Ascending aorta (tissue), 2 donors: ENCODE results near the gene RAB1A. TPM values are rescaled to one million over a fixed set of nuclear protein-coding genes. Genes with fewer than 3 reads are reported as not detected.

ENCODE experiments used
- DNase-seq, 2 donors: peaks; one replicate each; pipeline ENCODE4 v3.0.0-alpha.2; 2019; ENCODE audit warnings: low spot score in 2 of 2
- H3K27ac ChIP-seq, 2 donors: fragments of 200-600 bp; sonication (generic); one replicate each; pipeline ENCODE4 v1.5.1; 2016 to 2017; ENCODE audit warnings: mild to moderate bottlenecking in 1 of 2
- H3K27me3 ChIP-seq: fragments of 200-600 bp; sonication (generic); one replicate; pipeline ENCODE4 v1.5.1; 2017
- H3K36me3 ChIP-seq, 2 donors: fragments of 200-600 bp; sonication (generic); one replicate each; pipeline ENCODE4 v1.5.1; 2016
- H3K4me1 ChIP-seq, 2 donors: fragments of 200-600 bp; sonication (generic); one replicate each; pipeline ENCODE4 v1.5.1; 2016 to 2017; ENCODE audit warnings: mild to moderate bottlenecking in 1 of 2
- H3K4me3 ChIP-seq, 2 donors: fragments of 200-600 bp; sonication (generic); one replicate each; pipeline ENCODE4 v1.5.1; 2016 to 2017; ENCODE audit warnings: mild to moderate bottlenecking in 1 of 2
- H3K9me3 ChIP-seq, 2 donors: fragments of 200-600 bp; sonication (generic); one replicate each; pipeline ENCODE4 v1.5.1; 2016
- intact Hi-C: fragments of 100-400 bp; cut with DNase I; formaldehyde crosslinking; loops from one replicate; pipeline ENCODE4 v1.15.1; 2023
- total RNA-seq: library from RNA; depleted of rRNA; stranded (reverse); fragments of >200 nt; gene quantifications from one replicate; pipeline ENCODE4 v1.1.0, GENCODE V29; 2016
- TF ChIP-seq, protein P1 (sequence below), 3 experiments: fragments of 200-600 bp in 2 of 3; fragments of 450-650 bp in 1 of 3; sonication (generic) in 2 of 3; IDR thresholded peaks; one replicate each; pipeline ENCODE4 v1.5.1; 2016 to 2019; ENCODE audit warnings: antibody characterized with exemption in 3 of 3, mild to moderate bottlenecking in 1 of 3, moderate library complexity in 1 of 3

RAB1A gene
- total RNA-seq, 1 donor from 2014 or later: 56.4 TPM

DNA sequence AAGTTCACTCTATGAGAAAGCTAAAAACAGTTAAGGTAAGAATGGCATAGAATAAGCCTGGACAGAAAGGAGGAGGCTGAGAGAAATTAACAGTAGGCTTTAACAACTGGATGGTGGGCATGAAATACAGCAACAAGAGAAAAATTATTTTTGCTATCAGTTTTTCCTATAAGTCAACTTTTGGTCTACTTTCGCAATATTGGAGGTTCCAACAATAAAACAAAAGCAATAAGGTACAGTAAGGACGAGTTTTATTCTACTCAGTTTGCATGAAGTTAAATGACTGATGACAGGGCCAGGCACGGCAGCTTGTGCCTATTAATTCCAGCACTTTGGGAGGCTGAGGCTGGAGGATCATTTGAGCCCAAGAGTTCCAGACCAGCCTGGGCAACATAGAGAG is 17.3 kb downstream of the RAB1A start:
- Histone ChIP-seq H3K36me3 (no peaks in the 10 kb centered on the region), H3K4me1 (peaks cover 0 to 27% of the 10 kb centered on the region in 2 donors)
- TF ChIP-seq, protein P1, sequence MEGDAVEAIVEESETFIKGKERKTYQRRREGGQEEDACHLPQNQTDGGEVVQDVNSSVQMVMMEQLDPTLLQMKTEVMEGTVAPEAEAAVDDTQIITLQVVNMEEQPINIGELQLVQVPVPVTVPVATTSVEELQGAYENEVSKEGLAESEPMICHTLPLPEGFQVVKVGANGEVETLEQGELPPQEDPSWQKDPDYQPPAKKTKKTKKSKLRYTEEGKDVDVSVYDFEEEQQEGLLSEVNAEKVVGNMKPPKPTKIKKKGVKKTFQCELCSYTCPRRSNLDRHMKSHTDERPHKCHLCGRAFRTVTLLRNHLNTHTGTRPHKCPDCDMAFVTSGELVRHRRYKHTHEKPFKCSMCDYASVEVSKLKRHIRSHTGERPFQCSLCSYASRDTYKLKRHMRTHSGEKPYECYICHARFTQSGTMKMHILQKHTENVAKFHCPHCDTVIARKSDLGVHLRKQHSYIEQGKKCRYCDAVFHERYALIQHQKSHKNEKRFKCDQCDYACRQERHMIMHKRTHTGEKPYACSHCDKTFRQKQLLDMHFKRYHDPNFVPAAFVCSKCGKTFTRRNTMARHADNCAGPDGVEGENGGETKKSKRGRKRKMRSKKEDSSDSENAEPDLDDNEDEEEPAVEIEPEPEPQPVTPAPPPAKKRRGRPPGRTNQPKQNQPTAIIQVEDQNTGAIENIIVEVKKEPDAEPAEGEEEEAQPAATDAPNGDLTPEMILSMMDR (IDR thresholded peaks at IDR 0.05): no peak

DNA sequence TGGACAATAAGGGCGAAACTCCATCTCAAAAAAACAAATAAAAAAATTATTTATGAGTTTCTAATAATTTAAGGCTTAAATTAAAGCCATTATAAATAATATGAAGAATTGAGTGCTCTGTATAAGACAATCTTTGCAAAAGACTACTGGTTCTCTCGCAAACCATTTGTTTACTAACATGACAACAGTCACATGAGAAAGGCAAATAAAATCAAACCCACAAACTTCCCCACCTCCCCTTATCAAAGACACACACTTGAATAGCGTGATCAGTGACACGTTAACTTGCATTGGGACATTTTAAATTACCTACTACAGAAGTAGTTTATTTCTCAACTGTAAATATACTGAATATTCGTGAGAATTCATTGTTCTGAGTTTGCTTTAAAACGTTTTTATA is 21.1 kb downstream of the RAB1A start:
- intact Hi-C loops: no loop called here
- Histone ChIP-seq H3K4me1 (peaks cover 0 to 12% of the 10 kb centered on the region in 2 donors), H3K36me3 (no peaks in the 10 kb centered on the region), H3K27ac (no peak overlapping the region), H3K9me3 (no peaks in the 10 kb centered on the region), H3K27me3 (no peaks in the 10 kb centered on the region), H3K4me3 (no peak overlapping the region)
- TF ChIP-seq, protein P1 (IDR thresholded peaks at IDR 0.05): no peak
- DNase-seq: no peak

More for the DNA sequence above, 17.3 kb downstream of the RAB1A start:
- Histone ChIP-seq H3K9me3 (no peaks in the 10 kb centered on the region), H3K4me3 (no peak overlapping the region), H3K27me3 (no peaks in the 10 kb centered on the region), H3K27ac (no peak overlapping the region)
- DNase-seq: no peak
- intact Hi-C loops: no loop called here

DNA sequence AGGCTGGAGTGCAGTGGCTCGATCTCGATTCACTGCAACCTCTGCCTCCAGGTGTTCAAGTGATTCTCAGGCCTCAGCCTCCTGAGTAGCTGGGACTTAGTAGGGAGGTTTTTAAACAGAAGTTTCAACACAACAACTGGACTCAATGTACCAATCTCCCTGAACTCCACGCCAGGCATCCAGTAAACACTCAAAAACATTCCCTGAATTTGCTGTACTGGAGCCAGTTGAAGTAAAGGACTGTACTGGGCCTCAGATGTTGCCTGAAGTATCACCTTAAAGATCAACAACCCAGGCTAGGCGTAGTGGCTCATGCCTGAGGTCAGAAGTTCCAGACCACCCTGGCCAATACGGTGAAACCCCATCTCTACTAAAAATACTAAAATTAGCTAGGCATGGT is 22.4 kb downstream of the RAB1A start:
- H3K27ac ChIP-seq: no peak overlapping the region
- no peak for DNase-seq
- peaks cover 0 to 5% of the 10 kb centered on the region in 2 donors for H3K36me3 ChIP-seq
- intact Hi-C loops: loop anchor here (2.0 kb wide), 1 partner anchor 17 kb away; no protein-coding TSS in a partner anchor
- no peaks in the 10 kb centered on the region for H3K27me3 ChIP-seq
- TF ChIP-seq, protein P1 (IDR thresholded peaks at IDR 0.05): no peak
- H3K9me3 ChIP-seq: no peaks in the 10 kb centered on the region
- peaks cover 1 to 8% of the 10 kb centered on the region in 2 donors for H3K4me1 ChIP-seq
- no peak overlapping the region for H3K4me3 ChIP-seq

DNA sequence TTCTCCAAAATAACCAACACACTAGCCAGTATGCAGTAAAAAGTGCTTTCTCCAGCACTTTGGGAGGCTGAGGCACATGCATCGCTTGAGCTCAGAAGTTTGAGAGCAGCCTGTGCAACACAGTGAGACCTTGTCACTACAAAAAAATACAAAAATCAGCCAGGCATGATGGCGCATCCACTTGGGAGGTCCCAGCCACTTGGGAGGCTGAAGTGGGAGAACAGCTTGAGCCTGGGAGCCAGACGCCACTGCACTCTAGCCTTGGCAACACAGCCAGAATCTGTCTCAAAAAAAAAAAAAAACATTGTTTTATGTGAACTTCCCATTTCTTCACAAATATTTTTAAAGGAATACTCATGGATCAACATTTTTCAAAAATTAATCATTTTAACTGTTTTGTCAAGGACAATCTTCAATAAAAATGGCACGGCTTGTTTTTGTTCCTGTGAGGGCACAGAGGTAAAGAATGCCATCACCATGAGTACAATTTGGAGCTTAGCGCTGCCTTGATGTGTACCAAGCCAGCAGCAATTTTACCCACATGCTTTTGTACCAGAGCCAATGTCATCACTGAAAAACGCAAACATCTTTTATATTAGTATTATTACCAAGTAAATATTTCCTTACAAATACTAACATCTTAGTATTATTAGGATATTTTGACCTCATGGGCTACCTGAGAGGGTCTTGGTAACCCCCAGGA is 26.7 kb downstream of the RAB1A start:
- DNase-seq: no peak
- H3K36me3 ChIP-seq: peaks cover 10 to 44% of the 10 kb centered on the region in 2 donors
- H3K4me1 ChIP-seq: peaks cover 2 to 12% of the 10 kb centered on the region in 2 donors
- peak overlapping the region; percentile 6 to 56 for H3K27ac ChIP-seq
- H3K4me3 ChIP-seq: no peak overlapping the region
- H3K9me3 ChIP-seq: no peaks in the 10 kb centered on the region
- TF ChIP-seq, protein P1 (IDR thresholded peaks at IDR 0.05): no peak
- intact Hi-C loops: no loop called here
- no peaks in the 10 kb centered on the region for H3K27me3 ChIP-seq

DNA sequence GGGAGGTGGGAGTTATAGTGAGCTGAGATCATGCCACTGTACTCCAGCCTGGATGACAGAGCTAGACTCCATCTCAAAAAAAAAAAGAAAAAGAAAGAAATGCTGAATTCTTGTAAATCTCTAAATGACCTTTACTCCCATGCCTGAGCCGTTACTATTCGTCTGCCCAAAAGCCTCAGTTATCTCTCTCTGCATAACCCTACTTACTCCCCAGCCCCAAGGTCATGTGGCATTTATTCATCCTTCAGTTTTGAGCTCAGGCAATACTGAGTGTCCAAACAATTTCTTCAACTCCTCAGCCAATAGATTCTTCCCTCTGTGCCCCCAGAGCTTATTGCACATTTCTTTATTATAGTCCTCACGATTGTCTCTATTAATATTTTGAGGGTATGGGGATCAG is 28.8 kb downstream of the RAB1A start:
- H3K27me3 ChIP-seq: no peaks in the 10 kb centered on the region
- H3K4me1 ChIP-seq: peaks cover 2 to 17% of the 10 kb centered on the region in 2 donors
- no peak overlapping the region for H3K4me3 ChIP-seq
- no peak for DNase-seq
- H3K36me3 ChIP-seq: peaks cover 16 to 58% of the 10 kb centered on the region in 2 donors
- TF ChIP-seq, protein P1 (IDR thresholded peaks at IDR 0.05): no peak
- no peaks in the 10 kb centered on the region for H3K9me3 ChIP-seq
- no peak overlapping the region for H3K27ac ChIP-seq
- intact Hi-C loops: no loop called here
